Left ventricle myocardium inferior (tissue), 1 donor: ENCODE results near the gene KIF26A. TPM values are rescaled to one million over a fixed set of nuclear protein-coding genes. Genes with fewer than 3 reads are reported as not detected.

ENCODE experiments used
- DNase-seq: peaks from one replicate; pipeline ENCODE4 v3.0.0-alpha.2; 2020
- H3K27ac ChIP-seq: fragments of 200-600 bp; replicated peaks from 2 replicates; pipeline ENCODE4 v1.8.0; 2021
- H3K27me3 ChIP-seq: fragments of 200-600 bp; 2 replicates; pipeline ENCODE4 v1.8.0; 2021; ENCODE audit warnings: low read depth
- H3K36me3 ChIP-seq: fragments of 200-600 bp; 2 replicates; pipeline ENCODE4 v1.8.0; 2021
- H3K4me1 ChIP-seq: fragments of 200-600 bp; 2 replicates; pipeline ENCODE4 v1.8.0; 2021
- H3K4me3 ChIP-seq: fragments of 200-600 bp; 2 replicates; pipeline ENCODE4 v1.8.0; 2021; ENCODE audit warnings: mild to moderate bottlenecking, moderate library complexity
- H3K9me3 ChIP-seq: fragments of 200-600 bp; replicated peaks from 2 replicates; pipeline ENCODE4 v1.8.0; 2021
- CTCF ChIP-seq: fragments of 200-600 bp; IDR thresholded peaks from 2 replicates; pipeline ENCODE4 v1.8.0; 2021; ENCODE audit warnings: antibody characterized with exemption, mild to moderate bottlenecking, borderline replicate concordance
- intact Hi-C: fragments of 100-400 bp; cut with micrococcal nuclease; formaldehyde crosslinking; loops from one replicate; pipeline ENCODE4 v1.11.0; 2022
- total RNA-seq: library from RNA; stranded (reverse); fragmentation: NEBNext Ultra II Directional; extraction: Animal tissue kit (Norgen Biotek cat#: 25700); gene quantifications from one replicate; pipeline ENCODE4 v1.2.1, GENCODE V29; 2021
- donor health status: DM: no; HTN: yes; CAD: no; lungs with severe emphysema.

Gene KIF26A
- total RNA-seq, 1 donor from 2014 or later, result 6.5 TPM

GRCh38 chr14:104120281-104120741 is 18.1 kb upstream of the KIF26A start:
- Histone ChIP-seq H3K4me1 (peaks cover 20% of the 10 kb centered on the region), H3K4me3 (no peak overlapping the region), H3K36me3 (no peaks in the 10 kb centered on the region), H3K27ac (no peak overlapping the region), H3K27me3 (peaks cover 81% of the 10 kb centered on the region), H3K9me3 (peaks cover 26% of the 10 kb centered on the region)
- no peak for DNase-seq
- intact Hi-C loops, result no loop called here
- no peak for TF ChIP-seq CTCF

- H3K9me3 ChIP-seq, result peaks cover 34% of the 10 kb centered on the region
- peaks cover 74% of the 10 kb centered on the region for H3K27me3 ChIP-seq
- no peaks in the 10 kb centered on the region for H3K36me3 ChIP-seq
- TF ChIP-seq CTCF, result no peak
- DNase-seq, result no peak
- intact Hi-C loops, result no loop called here
- H3K27ac ChIP-seq, result no peak overlapping the region
- no peak overlapping the region for H3K4me3 ChIP-seq
- peaks cover 19% of the 10 kb centered on the region for H3K4me1 ChIP-seq
These were observed 17.2 kb upstream of the KIF26A start for GRCh38 chr14:104121142-104121541.

DNA sequence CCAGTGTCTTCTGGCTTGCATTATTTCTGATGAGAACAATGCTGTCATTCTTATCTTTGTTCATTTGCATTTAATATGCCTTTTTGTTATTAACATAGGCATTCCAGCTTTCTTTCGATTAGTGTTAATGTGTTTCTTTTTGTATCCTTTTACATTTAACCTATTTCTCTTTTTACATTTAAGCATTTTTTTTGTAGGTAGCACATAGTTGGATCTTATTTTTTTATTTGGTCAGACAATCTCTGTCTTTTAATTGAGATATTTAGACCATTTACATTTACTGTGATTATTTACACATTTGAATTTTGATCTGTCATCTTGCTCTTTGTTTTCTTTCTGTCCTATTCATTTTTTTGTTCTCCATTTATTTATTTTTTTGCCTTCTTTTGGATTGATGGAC is 14.5 kb upstream of the KIF26A start:
- no peak for DNase-seq
- peaks cover 34% of the 10 kb centered on the region for H3K9me3 ChIP-seq
- no peaks in the 10 kb centered on the region for H3K36me3 ChIP-seq
- no peaks in the 10 kb centered on the region for H3K4me1 ChIP-seq
- peaks cover 53% of the 10 kb centered on the region for H3K27me3 ChIP-seq
- intact Hi-C loops, result no loop called here
- H3K27ac ChIP-seq, result no peak overlapping the region
- H3K4me3 ChIP-seq, result no peak overlapping the region
- TF ChIP-seq CTCF, result no peak

GRCh38 chr14:104125011-104125410 is 13.4 kb upstream of the KIF26A start:
- Histone ChIP-seq H3K4me3 (no peak overlapping the region), H3K27ac (no peak overlapping the region), H3K4me1 (no peaks in the 10 kb centered on the region), H3K36me3 (no peaks in the 10 kb centered on the region), H3K27me3 (peaks cover 42% of the 10 kb centered on the region), H3K9me3 (peaks cover 43% of the 10 kb centered on the region)
- no peak for TF ChIP-seq CTCF
- no peak for DNase-seq
- intact Hi-C loops, result no loop called here

- no peaks in the 10 kb centered on the region for H3K36me3 ChIP-seq
- intact Hi-C loops, result no loop called here
- H3K9me3 ChIP-seq, result peaks cover 45% of the 10 kb centered on the region
- H3K27ac ChIP-seq, result no peak overlapping the region
- no peak for DNase-seq
- peaks cover 6% of the 10 kb centered on the region for H3K4me1 ChIP-seq
- peaks cover 29% of the 10 kb centered on the region for H3K27me3 ChIP-seq
- no peak overlapping the region for H3K4me3 ChIP-seq
- TF ChIP-seq CTCF, result no peak
These were observed 11.6 kb upstream of the KIF26A start for GRCh38 chr14:104126753-104127152.

GRCh38 chr14:104128981-104129380 is 9.4 kb upstream of the KIF26A start:
- Histone ChIP-seq H3K9me3 (peaks cover 33% of the 10 kb centered on the region), H3K4me3 (no peak overlapping the region), H3K27me3 (peaks cover 33% of the 10 kb centered on the region), H3K4me1 (peaks cover 6% of the 10 kb centered on the region), H3K36me3 (no peaks in the 10 kb centered on the region), H3K27ac (no peak overlapping the region)
- DNase-seq, result no peak
- no peak for TF ChIP-seq CTCF
- intact Hi-C loops, result no loop called here
